H1 (cell line): ENCODE data around the gene GATD1. TPM values are rescaled to one million over a fixed set of nuclear protein-coding genes. Genes with fewer than 3 reads are reported as not detected.

Source experiments
- CTCF ChIA-PET: fragments of 300-600 bp; sonication (Branson Sonifier 250); formaldehyde crosslinking; loops from one replicate; lab custom pipeline; 2021; ENCODE audit not compliant: partially characterized antibody; lab: Charles Lee
- POLR2A ChIA-PET: fragments of 300-600 bp; sonication (Branson Sonifier 250); formaldehyde crosslinking; loops from one replicate; lab custom pipeline; 2021; ENCODE audit warnings: inconsistent platforms; ENCODE audit not compliant: partially characterized antibody; lab: Charles Lee
- DNase-seq, 2 experiments: peaks; one replicate each; pipeline versions ENCODE4 v3.0.0 to v3.0.0-alpha.2; 2010 to 2022; ENCODE audit warnings: low spot score in 2 of 2, low read depth in 1 of 2, mixed read lengths in 1 of 2
- FAIRE-seq: peaks from 2 replicates; lab custom pipeline; 2011; peaks lifted over from hg19 to GRCh38; lab: Jason Lieb, UNC
- H2AFZ ChIP-seq: 2 replicates; pipeline ENCODE4 v1.8.1; 2012; ENCODE audit warnings: low read length, inconsistent platforms
- H2AK5ac ChIP-seq: 2 replicates; pipeline ENCODE4 v1.6.1; 2013; ENCODE audit warnings: low read depth, low read length
- H2BK120ac ChIP-seq: replicated peaks from 2 replicates; pipeline ENCODE3; 2013; ENCODE audit warnings: low read depth, low read length, inconsistent platforms
- H2BK12ac ChIP-seq: 2 replicates; pipeline ENCODE4 v1.6.1; 2013; ENCODE audit warnings: low read depth, low read length
- H2BK15ac ChIP-seq: 2 replicates; pipeline ENCODE4 v1.6.1; 2013; ENCODE audit warnings: low read length
- H2BK20ac ChIP-seq: 2 replicates; pipeline ENCODE4 v1.6.1; 2013; ENCODE audit warnings: low read length
- H2BK5ac ChIP-seq: 2 replicates; pipeline ENCODE4 v1.6.1; 2013; ENCODE audit warnings: low read depth, low read length
- H3K14ac ChIP-seq: 2 replicates; pipeline ENCODE4 v1.6.1; 2013; ENCODE audit warnings: inconsistent platforms; ENCODE audit not compliant: insufficient read length
- H3K18ac ChIP-seq: 2 replicates; pipeline ENCODE4 v1.6.1; 2013; ENCODE audit warnings: low read length; ENCODE audit errors: extremely low read depth
- H3K23ac ChIP-seq: 2 replicates; pipeline ENCODE4 v1.6.1; 2013; ENCODE audit warnings: inconsistent platforms; ENCODE audit not compliant: insufficient read length
- H3K23me2 ChIP-seq: 2 replicates; pipeline ENCODE4 v1.6.1; 2013; ENCODE audit warnings: low read depth, low read length
- H3K27ac ChIP-seq: 2 replicates; pipeline ENCODE4 v1.6.1; 2011; ENCODE audit warnings: low read depth, low read length, inconsistent platforms
- H3K27me3 ChIP-seq, 4 experiments: replicated peaks in 1 of 4; 1 replicate in 1 of 4; 2 replicates in 3 of 4; pipeline versions ENCODE4 v1.6.1 to v1.8.1; 2011 to 2013; ENCODE audit warnings: low read length in 3 of 4, mild to moderate bottlenecking in 3 of 4, inconsistent platforms in 2 of 4, mixed read lengths in 2 of 4, moderate library complexity in 1 of 4; ENCODE audit not compliant: control insufficient read depth in 3 of 4, insufficient read depth in 3 of 4; ENCODE audit errors: extremely low read depth in 1 of 4
- H3K36me3 ChIP-seq, 4 experiments: 2 replicates each; pipeline versions ENCODE4 v1.6.1 to v1.8.1; 2011 to 2013; ENCODE audit warnings: mild to moderate bottlenecking in 4 of 4, low read length in 3 of 4, moderate library complexity in 2 of 4, control low read depth in 1 of 4, inconsistent platforms in 1 of 4; ENCODE audit not compliant: insufficient read depth in 4 of 4, control insufficient read depth in 2 of 4
- H3K4ac ChIP-seq: replicated peaks from 2 replicates; pipeline ENCODE3; 2013; ENCODE audit warnings: low read length, low read depth, mixed read lengths, inconsistent platforms; ENCODE audit not compliant: insufficient read length
- H3K4me1 ChIP-seq, 4 experiments: replicated peaks in 1 of 4; 1 replicate in 1 of 4; 2 replicates in 3 of 4; pipeline versions ENCODE4 v1.6.1 to v1.8.1; 2011 to 2013; ENCODE audit warnings: low read length in 3 of 4, inconsistent platforms in 2 of 4, mixed read lengths in 1 of 4; ENCODE audit not compliant: insufficient read depth in 4 of 4, control insufficient read depth in 3 of 4
- H3K4me2 ChIP-seq, 2 experiments: 2 replicates each; pipeline versions ENCODE4 v1.6.1 to v1.8.1; 2011 to 2013; ENCODE audit warnings: low read depth in 2 of 2, low read length in 2 of 2, control low read depth in 1 of 2, inconsistent platforms in 1 of 2, mild to moderate bottlenecking in 1 of 2; ENCODE audit not compliant: insufficient read depth in 1 of 2
- H3K4me3 ChIP-seq, 4 experiments: fragments of 200-600, 300-600 bp in 1 of 4; sonication (generic), shearing (Covaris generic), sonication (Bioruptor Twin) in 1 of 4; 2 replicates each; pipeline versions ENCODE4 v1.5.1 to v1.8.1; 2011 to 2016; ENCODE audit warnings: low read length in 4 of 4, low read depth in 3 of 4, control low read depth in 2 of 4, inconsistent platforms in 2 of 4, mild to moderate bottlenecking in 2 of 4, mixed read lengths in 1 of 4, moderate library complexity in 1 of 4; ENCODE audit not compliant: insufficient read depth in 2 of 4; ENCODE audit errors: extremely low read depth in 1 of 4
- H3K56ac ChIP-seq: replicated peaks from 2 replicates; pipeline ENCODE3; 2013; ENCODE audit warnings: low read depth, mild to moderate bottlenecking, mixed read lengths, low read length, inconsistent platforms; ENCODE audit not compliant: insufficient read length
- H3K79me1 ChIP-seq: 2 replicates; pipeline ENCODE4 v1.6.1; 2013; ENCODE audit warnings: low read depth, low read length, control low read depth
- H3K79me2 ChIP-seq, 2 experiments: 2 replicates each; pipeline versions ENCODE4 v1.6.1 to v1.8.1; 2012 to 2013; ENCODE audit warnings: low read length in 2 of 2, mild to moderate bottlenecking in 2 of 2, inconsistent platforms in 1 of 2; ENCODE audit not compliant: insufficient read depth in 2 of 2, control insufficient read depth in 1 of 2
- H3K9ac ChIP-seq, 4 experiments: replicated peaks in 1 of 4; 1 replicate in 1 of 4; 2 replicates in 3 of 4; pipeline versions ENCODE4 v1.6.1 to v1.8.1; 2011 to 2013; ENCODE audit warnings: low read depth in 3 of 4, low read length in 3 of 4, control low read depth in 2 of 4, mild to moderate bottlenecking in 2 of 4, moderate library complexity in 2 of 4, inconsistent platforms in 1 of 4; ENCODE audit errors: extremely low read depth in 1 of 4
- H3K9me3 ChIP-seq, 2 experiments: 2 replicates each; pipeline versions ENCODE4 v1.6.1 to v1.8.1; 2012 to 2013; ENCODE audit warnings: mild to moderate bottlenecking in 2 of 2, moderate library complexity in 2 of 2, control low read depth in 1 of 2, inconsistent platforms in 1 of 2, low read depth in 1 of 2, low read length in 1 of 2, mixed read lengths in 1 of 2; ENCODE audit not compliant: insufficient read depth in 2 of 2
- H4K20me1 ChIP-seq, 2 experiments: replicated peaks in 1 of 2; 2 replicates each; pipeline versions ENCODE3 to v1.8.1; 2011 to 2013; ENCODE audit warnings: inconsistent platforms in 2 of 2, low read length in 2 of 2, mild to moderate bottlenecking in 1 of 2; ENCODE audit not compliant: insufficient read depth in 2 of 2, control insufficient read depth in 1 of 2
- H4K5ac ChIP-seq: 2 replicates; pipeline ENCODE4 v1.6.1; 2013; ENCODE audit warnings: low read length, low read depth, mixed read lengths, inconsistent platforms; ENCODE audit not compliant: insufficient read length
- H4K8ac ChIP-seq: 2 replicates; pipeline ENCODE4 v1.8.0; 2013; ENCODE audit warnings: mild to moderate bottlenecking, moderate library complexity, low read length, inconsistent platforms; ENCODE audit not compliant: insufficient read depth; ENCODE audit errors: extremely low read depth
- H4K91ac ChIP-seq: replicated peaks from 2 replicates; pipeline ENCODE3; 2013; ENCODE audit warnings: low read length, mixed read lengths, inconsistent platforms; ENCODE audit not compliant: insufficient read length
- ASH2L ChIP-seq: fragments of 200-600, 300-600 bp; sonication (generic); IDR thresholded peaks from one replicate; pipeline ENCODE4 v1.7.1; 2017; ENCODE audit warnings: low read length
- CBX5 ChIP-seq: fragments of 300-800, 300-1000 bp; sonication (generic); IDR thresholded peaks from 2 replicates; pipeline ENCODE4 v1.7.1; 2016; ENCODE audit warnings: antibody characterized with exemption, low read length, low read depth
- CTBP2 ChIP-seq: IDR thresholded peaks from 2 replicates; pipeline ENCODE4 v1.7.0; 2011; ENCODE audit warnings: borderline replicate concordance, mild to moderate bottlenecking, moderate library complexity, mixed read lengths, low read length; ENCODE audit not compliant: insufficient read depth, insufficient read length
- KDM4A ChIP-seq: IDR thresholded peaks from one replicate; pipeline ENCODE4 v1.7.1; 2012; ENCODE audit warnings: low read depth, mild to moderate bottlenecking, moderate library complexity, low read length, inconsistent platforms; ENCODE audit not compliant: severe bottlenecking
- KDM5A ChIP-seq: fragments of 200-600 bp; IDR thresholded peaks from 2 replicates; pipeline ENCODE4 v1.7.1; 2012; ENCODE audit warnings: mild to moderate bottlenecking, low read length, inconsistent platforms, mixed read lengths
- POLR2A ChIP-seq, 2 experiments: IDR thresholded peaks; 1 replicate in 1 of 2; 2 replicates in 1 of 2; pipeline ENCODE4 v1.6.1; 2011; ENCODE audit warnings: low read depth in 2 of 2, low read length in 2 of 2, mild to moderate bottlenecking in 2 of 2; ENCODE audit errors: control extremely low read depth in 1 of 2
- RFX5 ChIP-seq: IDR thresholded peaks from 2 replicates; pipeline ENCODE4 v1.6.1; 2011; ENCODE audit warnings: low read depth, low read length, improper control_type of control experiment, borderline replicate concordance
- RXRA ChIP-seq: IDR thresholded peaks from 2 replicates; pipeline ENCODE4 v1.6.1; 2011; ENCODE audit warnings: low read depth, mild to moderate bottlenecking, low read length, moderate library complexity; ENCODE audit not compliant: insufficient read depth
- SAP30 ChIP-seq: fragments of 300-600 bp; sonication (generic); IDR thresholded peaks from 2 replicates; pipeline ENCODE4 v1.7.1; 2012; ENCODE audit warnings: low read length, moderate library complexity, mild to moderate bottlenecking, inconsistent platforms; ENCODE audit not compliant: insufficient read depth, insufficient replicate concordance
- SP2 ChIP-seq: IDR thresholded peaks from 2 replicates; pipeline ENCODE4 v1.6.1; 2012; ENCODE audit warnings: mild to moderate bottlenecking, low read length, inconsistent platforms
- SUZ12 ChIP-seq: fragments of 200-600 bp; sonication (generic); IDR thresholded peaks from 2 replicates; pipeline ENCODE4 v1.6.1; 2012; ENCODE audit warnings: mild to moderate bottlenecking, inconsistent platforms, low read length, moderate library complexity, mixed read lengths
- TAF1 ChIP-seq: IDR thresholded peaks from 2 replicates; pipeline ENCODE4 v1.6.1; 2011; ENCODE audit warnings: mild to moderate bottlenecking, low read depth, low read length
- YY1 ChIP-seq: IDR thresholded peaks from 2 replicates; pipeline ENCODE4 v1.6.1; 2011; ENCODE audit warnings: low read depth, mild to moderate bottlenecking, low read length
- ZNF274 ChIP-seq: IDR thresholded peaks from 2 replicates; pipeline ENCODE4 v1.7.0; 2012; ENCODE audit warnings: low read length, borderline replicate concordance; ENCODE audit errors: extremely low read depth
- WGBS, 2 experiments: shearing (Covaris generic) in 1 of 2; methylation state at CpG; one replicate each; pipeline versions ENCODE4 v1.1.6 to v1.1.7; 2013 to 2015; ENCODE audit warnings: low lambda C conversion rate in 2 of 2, mixed read lengths in 2 of 2, inconsistent platforms in 1 of 2, low coverage in 1 of 2, missing lambda C conversion rate in 1 of 2; ENCODE audit not compliant: insufficient replicate concordance in 2 of 2, insufficient coverage in 1 of 2, insufficient read length in 1 of 2; ENCODE audit errors: extremely low coverage in 1 of 2, missing lambda C conversion rate in 1 of 2; 5-methylcytosine and 5-hydroxymethylcytosine counted together
- polyA plus RNA-seq, 7 experiments: library from polyadenylated mRNA; depleted of rRNA in 3 of 7; stranded (reverse) in 5 of 7; unstranded in 2 of 7; fragments of >200 nt in 5 of 7; fragments of 200-250 nt in 2 of 7; gene quantifications; 1 replicate in 5 of 7; 2 replicates in 1 of 7; 4 replicates in 1 of 7; pipeline versions ENCODE4 v1.2.1 to v1.2.3, GENCODE V29; 2011 to 2013; ENCODE audit warnings: missing spikeins in 2 of 7, mixed read lengths in 2 of 7
- total RNA-seq: library from RNA; stranded (reverse); fragmentation: NEBNext Ultra II Directional; extraction: Animal tissue kit (Norgen Biotek cat#: 25700); gene quantifications from 2 replicates; pipeline ENCODE4 v1.2.1, GENCODE V29; 2021

Gene GATD1
- total and polyA plus RNA-seq, 2 of the 8 experiments (the other 6 are each of a cell fraction or from before 2014, with no cell fraction given): 47.5 to 54.8 TPM

- Histone ChIP-seq H3K79me1 (peaks cover 7% of the 10 kb centered on the region; the same call in 1 of the 2 replicates), H2BK20ac (no peak overlapping the region), H4K91ac (no peak overlapping the region), H4K20me1 (peaks cover 13 to 37% of the 10 kb centered on the region in 2 experiments), H4K8ac (no peak overlapping the region), H4K5ac (no peak overlapping the region), H3K14ac (no peak overlapping the region), H3K9ac (no peak overlapping the region), H3K4me2 (no peak overlapping the region), H3K27me3 (no peaks in the 10 kb centered on the region), H3K23ac (no peak overlapping the region), H2BK5ac (no peak overlapping the region), H3K79me2 (peaks cover 0 to 11% of the 10 kb centered on the region in 2 experiments; a peak in 1 of 4 replicates), H2BK120ac (no peak overlapping the region), H3K18ac (no peak overlapping the region), H3K4me3 (no peak overlapping the region), H3K36me3 (peaks cover 36 to 71% (median 47%) of the 10 kb centered on the region in 4 experiments), H3K9me3 (no peaks in the 10 kb centered on the region), H3K56ac (no peak overlapping the region), H3K27ac (no peak overlapping the region), H3K23me2 (no peaks in the 10 kb centered on the region), H2AK5ac (no peak overlapping the region), H2BK15ac (no peak overlapping the region), H2BK12ac (no peak overlapping the region), H2AFZ (no peak overlapping the region), H3K4me1 (peaks cover 0 to 12% (median 7%) of the 10 kb centered on the region in 4 experiments; a peak in 6 of 7 replicates), H3K4ac (no peak overlapping the region)
- TF ChIP-seq CTBP2 (no peak), SP2 (no peak), RXRA (no peak), KDM4A (no peak), ASH2L (no peak), TAF1 (no peak), ZNF274 (no peak), CBX5 (no peak), RFX5 (no peak), SAP30 (no peak), YY1 (no peak), KDM5A (no peak), SUZ12 (no peak), POLR2A (IDR thresholded peaks at IDR 0.05; ENCODE audit: control extremely low read depth in 1 of 2, low read depth in 2 of 2, low read length in 2 of 2) (no peak; a peak in 1 of 3 replicates)
- FAIRE-seq (no peak), DNase-seq (no peak)
- ChIA-PET POLR2A (interaction anchor here (1.8 to 35.3 kb wide), 4 partner anchors 5 to 94 kb away, joined by 4 to 636 read pairs (median 341); partner anchors contain the start of genes GATD1 and TALDO1), CTCF (interaction anchor here (1.1 to 26.9 kb wide), 7 partner anchors 14 to 252 kb away, joined by 3 to 395 read pairs (median 14); partner anchors contain the start of gene TALDO1)
- 86% methylated on average over 8 of the region's 8 CpGs; no CpG with 5 or more reads in 1 of the 2 experiments for WGBS, 2 experiments
Measured at GRCh38 chr11:761526-762108, 15.7 kb downstream of the GATD1 start.
